HepG2 (cell line): ENCODE results near the gene GPR176. TPM values are rescaled to one million over a fixed set of nuclear protein-coding genes. Genes with fewer than 3 reads are reported as not detected.

ENCODE experiments used
- ATAC-seq: fragments of 200-7000 bp; cut with Tn5 transposase; 3 replicates; pipeline ENCODE4 v1.9.1; 2020; ENCODE audit warnings: mild to moderate bottlenecking, moderate library complexity
- BruUV-seq: library from RNA; stranded (reverse); fragments of 400-500 nt; replicated peaks from 2 replicates; lab custom pipeline; 2021; lab: Mats Ljungman, UMichigan
- CTCF ChIA-PET: fragments of 300-600 bp; formaldehyde crosslinking; extraction: SDS; loops from one replicate; lab custom pipeline; 2021; ENCODE audit warnings: low total read pairs, inconsistent platforms, low intra/inter-chr PET ratio; lab: Yijun Ruan, JAX
- POLR2A ChIA-PET: fragments of 350-600 bp; sonication (Branson Sonifier 250); formaldehyde crosslinking; loops from one replicate; lab custom pipeline; 2020; ENCODE audit warnings: antibody characterized with exemption, inconsistent platforms; lab: Yijun Ruan, JAX
- DNase-seq: peaks from one replicate; pipeline ENCODE4 v3.0.0-alpha.2; 2015; ENCODE audit warnings: low spot score
- FAIRE-seq: peaks from 3 replicates; lab custom pipeline; 2011; peaks lifted over from hg19 to GRCh38; lab: Jason Lieb, UNC
- H2AFZ ChIP-seq: one replicate; pipeline ENCODE4 v1.6.1; 2011; ENCODE audit warnings: low read length, inconsistent platforms
- H3K27ac ChIP-seq: fragments of 300-600 bp; 3 replicates; pipeline ENCODE4 v1.8.0; 2011; ENCODE audit warnings: mixed run types, mild to moderate bottlenecking, mixed read lengths, low read length, inconsistent platforms; ENCODE audit not compliant: insufficient read depth; ENCODE audit errors: extremely low read length
- H3K27me3 ChIP-seq, 2 experiments: fragments of 200-600 bp in 1 of 2; 2 replicates in 1 of 2; 3 replicates in 1 of 2; pipeline versions ENCODE4 v1.6.0 to v1.8.0; 2011; ENCODE audit warnings: low read length in 2 of 2, mild to moderate bottlenecking in 2 of 2, moderate library complexity in 2 of 2, inconsistent platforms in 1 of 2; ENCODE audit not compliant: insufficient read depth in 2 of 2, control insufficient read depth in 1 of 2
- H3K36me3 ChIP-seq, 2 experiments: fragments of 200-600 bp in 1 of 2; replicated peaks in 1 of 2; 2 replicates in 1 of 2; 3 replicates in 1 of 2; pipeline versions ENCODE4 v1.5.1 to v1.8.0; 2011; ENCODE audit warnings: low read length in 2 of 2, inconsistent platforms in 1 of 2; ENCODE audit not compliant: insufficient read depth in 2 of 2, control insufficient read depth in 1 of 2
- H3K4me1 ChIP-seq: 2 replicates; pipeline ENCODE4 v1.5.1; 2012; ENCODE audit warnings: low read length, inconsistent platforms; ENCODE audit not compliant: insufficient read depth
- H3K4me2 ChIP-seq: 2 replicates; pipeline ENCODE4 v1.6.0; 2011; ENCODE audit warnings: low read depth, low read length, inconsistent platforms
- H3K4me3 ChIP-seq, 3 experiments: fragments of 200-600 bp in 1 of 3; sonication (generic), shearing (Covaris generic) in 1 of 3; replicated peaks in 1 of 3; 2 replicates each; pipeline ENCODE4 v1.5.1; 2011 to 2016; ENCODE audit warnings: low read length in 3 of 3, inconsistent platforms in 2 of 3, low read depth in 2 of 3, mild to moderate bottlenecking in 2 of 3, control low read depth in 1 of 3, mixed read lengths in 1 of 3; ENCODE audit not compliant: insufficient read depth in 1 of 3
- H3K79me2 ChIP-seq: one replicate; pipeline ENCODE4 v1.6.1; 2011; ENCODE audit warnings: low read length, inconsistent platforms; ENCODE audit not compliant: insufficient read depth
- H3K9ac ChIP-seq: 2 replicates; pipeline ENCODE4 v1.6.0; 2011; ENCODE audit warnings: mild to moderate bottlenecking, low read depth, low read length, inconsistent platforms; ENCODE audit not compliant: insufficient read depth
- H3K9me3 ChIP-seq: 2 replicates; pipeline ENCODE4 v1.5.1; 2012; ENCODE audit warnings: mild to moderate bottlenecking, low read length
- H4K20me1 ChIP-seq: 2 replicates; pipeline ENCODE4 v1.6.0; 2011; ENCODE audit warnings: inconsistent platforms, mild to moderate bottlenecking, low read length, moderate library complexity; ENCODE audit not compliant: insufficient read depth
- ETV5 ChIP-seq: IDR thresholded peaks from 2 replicates; pipeline ENCODE4 v1.6.1; 2018; ENCODE audit warnings: missing biosample characterization, missing genetic modification reagents, inconsistent platforms, borderline replicate concordance
- KAT2B ChIP-seq: fragments of 150-350 bp; IDR thresholded peaks from 2 replicates; pipeline ENCODE4 v1.6.1; 2014; ENCODE audit warnings: low read depth, low read length, borderline replicate concordance
- KAT8 ChIP-seq: IDR thresholded peaks from 2 replicates; pipeline ENCODE4 v1.6.1; 2016; ENCODE audit warnings: missing genetic modification reagents, missing compliant biosample characterization
- MXD4 ChIP-seq: IDR thresholded peaks from 2 replicates; pipeline ENCODE4 v1.6.1; 2016; ENCODE audit warnings: mild to moderate bottlenecking, missing biosample characterization, missing genetic modification reagents
- SMC3 ChIP-seq: IDR thresholded peaks from 2 replicates; pipeline ENCODE4 v1.6.1; 2011; ENCODE audit warnings: low read length, improper control_type of control experiment
- SOX5 ChIP-seq: IDR thresholded peaks from 2 replicates; pipeline ENCODE4 v1.6.1; 2016; ENCODE audit warnings: borderline replicate concordance
- STAG1 ChIP-seq: sonication (generic); formaldehyde crosslinking; IDR thresholded peaks from 2 replicates; pipeline ENCODE4 v1.4.0; 2020; ENCODE audit warnings: missing genetic modification reagents
- ZNF337 ChIP-seq: sonication (generic); formaldehyde crosslinking; IDR thresholded peaks from 2 replicates; pipeline ENCODE4 v1.5.1; 2020; ENCODE audit warnings: missing genetic modification reagents, low read depth, mild to moderate bottlenecking, borderline replicate concordance
- ZNF34 ChIP-seq: sonication (generic); formaldehyde crosslinking; IDR thresholded peaks from 2 replicates; pipeline ENCODE4 v1.4.0; 2020; ENCODE audit warnings: mild to moderate bottlenecking, missing genetic modification reagents, borderline replicate concordance
- ZNF772 ChIP-seq: sonication (generic); formaldehyde crosslinking; IDR thresholded peaks from 2 replicates; pipeline ENCODE4 v1.5.0; 2020; ENCODE audit warnings: mild to moderate bottlenecking, missing genetic modification reagents
- ZNF790 ChIP-seq: sonication (generic); formaldehyde crosslinking; IDR thresholded peaks from 2 replicates; pipeline ENCODE4 v1.8.0; 2022; ENCODE audit warnings: missing genetic modification reagents, mild to moderate bottlenecking, borderline replicate concordance
- WGBS: methylation state at CpG from one replicate; pipeline ENCODE4 v1.1.6; 2017; ENCODE audit warnings: low lambda C conversion rate; 5-methylcytosine and 5-hydroxymethylcytosine counted together
- in situ Hi-C: cut with HindIII; loops from 2 replicates; pipeline ENCODE4 v1.10.0; 2017; ENCODE audit warnings: low pct_unique_long_range_greater_than_20kb; ENCODE audit not compliant: extremely low pct_ligation_motif_present
- intact Hi-C: fragments of 100-400 bp; cut with micrococcal nuclease; formaldehyde crosslinking; loops from one replicate; pipeline ENCODE4 v1.10.0; 2022; ENCODE audit not compliant: unreplicated experiment
- polyA plus RNA-seq, 8 experiments: library from polyadenylated mRNA; depleted of rRNA in 3 of 8; stranded (reverse) in 7 of 8; unstranded in 1 of 8; fragments of >200 nt; fragmentation: Illumina TruSeq in 4 of 8; extraction: Trizol in 4 of 8; gene quantifications; 2 replicates each; pipeline versions ENCODE4 v1.2.1 to v1.2.3, GENCODE V29; 2011 to 2016; ENCODE audit warnings: low read depth in 4 of 8, missing spikeins in 1 of 8, mixed read lengths in 1 of 8; ENCODE audit not compliant: insufficient read depth in 1 of 8
- total RNA-seq, 5 experiments: library from RNA; depleted of rRNA; stranded (reverse); fragments of >200 nt; fragmentation: Illumina TruSeq; extraction: Trizol; gene quantifications; 2 replicates each; pipeline ENCODE4 v1.2.3, GENCODE V29; 2016; ENCODE audit warnings: low read depth in 1 of 5
- TF ChIP-seq, protein P1 (sequence below): sonication (generic); formaldehyde crosslinking; IDR thresholded peaks from 2 replicates; pipeline ENCODE4 v1.5.0; 2020; ENCODE audit warnings: mild to moderate bottlenecking, missing genetic modification reagents, moderate library complexity
- TF ChIP-seq, protein P2 (sequence below): IDR thresholded peaks from 2 replicates; pipeline ENCODE4 v1.4.0; 2020; ENCODE audit warnings: mild to moderate bottlenecking, missing genetic modification reagents

Gene GPR176
- total and polyA plus RNA-seq, 2 of the 13 experiments (the other 11 are each of a cell fraction or from before 2014, with no cell fraction given), result 0.11 to 0.20 TPM

DNA sequence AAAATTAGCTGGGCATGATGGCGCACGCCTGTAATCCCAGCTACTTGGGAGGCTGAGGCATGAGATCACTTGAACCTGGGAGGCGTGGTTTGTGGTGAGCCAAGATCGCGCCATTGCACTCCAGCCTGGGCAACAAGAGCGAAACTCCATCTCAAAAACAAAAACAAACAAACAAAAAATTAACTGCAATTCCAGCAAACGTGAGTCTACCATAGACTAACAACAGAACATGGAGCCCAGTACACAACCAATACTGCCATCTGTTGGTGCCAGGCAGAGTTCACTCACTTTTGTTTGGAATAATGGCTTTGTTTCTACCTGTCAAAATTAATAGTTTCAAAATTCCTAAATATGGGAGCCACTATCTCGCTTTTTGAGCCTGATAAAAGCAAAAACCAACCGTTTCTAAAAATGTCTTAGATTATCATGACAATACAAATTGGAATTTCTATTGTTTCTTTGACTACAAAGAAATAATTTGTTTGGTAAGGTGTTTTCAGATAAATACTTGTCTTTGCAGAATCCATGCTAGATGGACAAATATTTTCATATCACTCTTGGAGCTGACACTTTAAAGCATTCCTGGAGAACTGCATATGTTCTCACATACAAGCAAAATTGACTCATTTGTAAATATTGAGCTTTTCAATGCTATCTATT, 45.0 kb downstream of the GPR176 start:
- Histone ChIP-seq H3K4me3 (no peak overlapping the region), H2AFZ (no peak overlapping the region), H3K9me3 (no peaks in the 10 kb centered on the region), H3K27ac (no peak overlapping the region), H3K4me2 (no peak overlapping the region), H4K20me1 (no peaks in the 10 kb centered on the region), H3K4me1 (no peaks in the 10 kb centered on the region), H3K27me3 (no peaks in the 10 kb centered on the region), H3K9ac (no peak overlapping the region), H3K79me2 (no peaks in the 10 kb centered on the region), H3K36me3 (no peaks in the 10 kb centered on the region)
- CTCF ChIA-PET, result interaction anchor here (2.1 to 2.9 kb wide), 2 partner anchors 73 to 89 kb away, joined by 8 to 16 read pairs; no protein-coding TSS in a partner anchor
- TF ChIP-seq ZNF337 (CRISPR knock-in tag) (no peak), STAG1 (peak; percentile 66), SMC3 (peak; percentile 62; the same call in 1 of the 2 replicates)
- TF ChIP-seq, protein P1, sequence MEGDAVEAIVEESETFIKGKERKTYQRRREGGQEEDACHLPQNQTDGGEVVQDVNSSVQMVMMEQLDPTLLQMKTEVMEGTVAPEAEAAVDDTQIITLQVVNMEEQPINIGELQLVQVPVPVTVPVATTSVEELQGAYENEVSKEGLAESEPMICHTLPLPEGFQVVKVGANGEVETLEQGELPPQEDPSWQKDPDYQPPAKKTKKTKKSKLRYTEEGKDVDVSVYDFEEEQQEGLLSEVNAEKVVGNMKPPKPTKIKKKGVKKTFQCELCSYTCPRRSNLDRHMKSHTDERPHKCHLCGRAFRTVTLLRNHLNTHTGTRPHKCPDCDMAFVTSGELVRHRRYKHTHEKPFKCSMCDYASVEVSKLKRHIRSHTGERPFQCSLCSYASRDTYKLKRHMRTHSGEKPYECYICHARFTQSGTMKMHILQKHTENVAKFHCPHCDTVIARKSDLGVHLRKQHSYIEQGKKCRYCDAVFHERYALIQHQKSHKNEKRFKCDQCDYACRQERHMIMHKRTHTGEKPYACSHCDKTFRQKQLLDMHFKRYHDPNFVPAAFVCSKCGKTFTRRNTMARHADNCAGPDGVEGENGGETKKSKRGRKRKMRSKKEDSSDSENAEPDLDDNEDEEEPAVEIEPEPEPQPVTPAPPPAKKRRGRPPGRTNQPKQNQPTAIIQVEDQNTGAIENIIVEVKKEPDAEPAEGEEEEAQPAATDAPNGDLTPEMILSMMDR (CRISPR knock-in tag), result peak; percentile 71
- intact Hi-C loops (loop anchor here (1.0 to 2.0 kb wide), 3 partner anchors 73 to 188 kb away; no protein-coding TSS in a partner anchor), in situ Hi-C loops (loop anchor here (5.0 kb wide), 1 partner anchor 88 kb away; no protein-coding TSS in a partner anchor)
- FAIRE-seq, result peak; percentile 67
- peak; percentile 57; the same call in 2 of the 3 replicates for ATAC-seq
- POLR2A ChIA-PET, result no interaction called here
- peak; percentile 17 for DNase-seq
- 49% methylated on average over 9 of the region's 9 CpGs for WGBS
- no TSS peak for BruUV-seq

- no peaks in the 10 kb centered on the region for H3K36me3 ChIP-seq
- H2AFZ ChIP-seq, result no peak overlapping the region
- ChIA-PET CTCF (interaction anchor here (2.1 to 2.9 kb wide), 2 partner anchors 72 to 88 kb away, joined by 8 to 16 read pairs; no protein-coding TSS in a partner anchor), POLR2A (no interaction called here)
- in situ Hi-C loops, result no loop called here
- H3K9me3 ChIP-seq, result no peaks in the 10 kb centered on the region
- no peak overlapping the region for H3K4me2 ChIP-seq
- DNase-seq (no peak), FAIRE-seq (no peak), ATAC-seq (no peak)
- no peaks in the 10 kb centered on the region for H3K27me3 ChIP-seq
- H3K4me3 ChIP-seq, result no peak overlapping the region
- H3K27ac ChIP-seq, result no peak overlapping the region
- 23% methylated on average over 2 of the region's 2 CpGs for WGBS
- BruUV-seq, result no TSS peak
- H3K79me2 ChIP-seq, result no peaks in the 10 kb centered on the region
- H3K9ac ChIP-seq, result no peak overlapping the region
- no peaks in the 10 kb centered on the region for H3K4me1 ChIP-seq
- intact Hi-C loops, result loop anchor here (2.0 kb wide), 1 partner anchor 187 kb away; no protein-coding TSS in a partner anchor
- no peaks in the 10 kb centered on the region for H4K20me1 ChIP-seq
- TF ChIP-seq MXD4 (CRISPR knock-in tag), result no peak
- no peak for TF ChIP-seq ZNF772 (CRISPR knock-in tag)
- TF ChIP-seq SOX5 (CRISPR knock-in tag), result no peak
- no peak for TF ChIP-seq ZNF790 (CRISPR knock-in tag)
- TF ChIP-seq, protein P2, sequence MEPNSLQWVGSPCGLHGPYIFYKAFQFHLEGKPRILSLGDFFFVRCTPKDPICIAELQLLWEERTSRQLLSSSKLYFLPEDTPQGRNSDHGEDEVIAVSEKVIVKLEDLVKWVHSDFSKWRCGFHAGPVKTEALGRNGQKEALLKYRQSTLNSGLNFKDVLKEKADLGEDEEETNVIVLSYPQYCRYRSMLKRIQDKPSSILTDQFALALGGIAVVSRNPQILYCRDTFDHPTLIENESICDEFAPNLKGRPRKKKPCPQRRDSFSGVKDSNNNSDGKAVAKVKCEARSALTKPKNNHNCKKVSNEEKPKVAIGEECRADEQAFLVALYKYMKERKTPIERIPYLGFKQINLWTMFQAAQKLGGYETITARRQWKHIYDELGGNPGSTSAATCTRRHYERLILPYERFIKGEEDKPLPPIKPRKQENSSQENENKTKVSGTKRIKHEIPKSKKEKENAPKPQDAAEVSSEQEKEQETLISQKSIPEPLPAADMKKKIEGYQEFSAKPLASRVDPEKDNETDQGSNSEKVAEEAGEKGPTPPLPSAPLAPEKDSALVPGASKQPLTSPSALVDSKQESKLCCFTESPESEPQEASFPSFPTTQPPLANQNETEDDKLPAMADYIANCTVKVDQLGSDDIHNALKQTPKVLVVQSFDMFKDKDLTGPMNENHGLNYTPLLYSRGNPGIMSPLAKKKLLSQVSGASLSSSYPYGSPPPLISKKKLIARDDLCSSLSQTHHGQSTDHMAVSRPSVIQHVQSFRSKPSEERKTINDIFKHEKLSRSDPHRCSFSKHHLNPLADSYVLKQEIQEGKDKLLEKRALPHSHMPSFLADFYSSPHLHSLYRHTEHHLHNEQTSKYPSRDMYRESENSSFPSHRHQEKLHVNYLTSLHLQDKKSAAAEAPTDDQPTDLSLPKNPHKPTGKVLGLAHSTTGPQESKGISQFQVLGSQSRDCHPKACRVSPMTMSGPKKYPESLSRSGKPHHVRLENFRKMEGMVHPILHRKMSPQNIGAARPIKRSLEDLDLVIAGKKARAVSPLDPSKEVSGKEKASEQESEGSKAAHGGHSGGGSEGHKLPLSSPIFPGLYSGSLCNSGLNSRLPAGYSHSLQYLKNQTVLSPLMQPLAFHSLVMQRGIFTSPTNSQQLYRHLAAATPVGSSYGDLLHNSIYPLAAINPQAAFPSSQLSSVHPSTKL (CRISPR knock-in tag), result no peak
- TF ChIP-seq ETV5 (CRISPR knock-in tag), result no peak
- no peak for TF ChIP-seq KAT8 (CRISPR knock-in tag)
- TF ChIP-seq KAT2B, result no peak
- no peak for TF ChIP-seq ZNF34 (CRISPR knock-in tag)
Measured at GRCh38 chr15:39873978-39874377, 46.1 kb downstream of the GPR176 start.
